Fibroblast of villous mesenchyme (primary cell): ENCODE measurements around the gene LRRC58. TPM values are rescaled to one million over a fixed set of nuclear protein-coding genes. Genes with fewer than 3 reads are reported as not detected.

Experiments used
- DNase-seq: peaks from one replicate; pipeline ENCODE4 v3.0.0-alpha.2; 2010; ENCODE audit warnings: low read depth
- H3K4me3 ChIP-seq: 2 replicates; pipeline ENCODE4 v1.5.1; 2011; ENCODE audit warnings: low read depth, mild to moderate bottlenecking, low read length
- CTCF ChIP-seq: IDR thresholded peaks from 2 replicates; pipeline ENCODE4 v1.5.1; 2012; ENCODE audit warnings: low read depth, mild to moderate bottlenecking, low read length; ENCODE audit not compliant: insufficient read depth
- total RNA-seq: library from RNA; depleted of rRNA; stranded (reverse); fragments of >200 nt; gene quantifications from 2 replicates; pipeline ENCODE4 v1.2.3, GENCODE V29; 2012

The LRRC58 gene
- total RNA-seq, 1 donor, result 29.4 TPM

- DNase-seq, result peak; percentile 9
- no peak overlapping the region for H3K4me3 ChIP-seq
- TF ChIP-seq CTCF, result no peak
Observed at GRCh38 chr3:120274739-120275167, 74.4 kb downstream of the LRRC58 start.

Other genes starting within 250 kb of the LRRC58 start
- 0.43 and 1.3 TPM in 2 replicates for gene GPR156, start 64.1 kb downstream of the LRRC58 start, total RNA-seq
- gene FSTL1, start 101.6 kb upstream of the LRRC58 start, total RNA-seq, result 997 and 1,795 TPM in 2 replicates
- 41.0 and 45.4 TPM in 2 replicates for gene NDUFB4, start 247.0 kb upstream of the LRRC58 start, total RNA-seq